H1 (cell line): ENCODE data around the gene ACBD6. TPM values are rescaled to one million over a fixed set of nuclear protein-coding genes. Genes with fewer than 3 reads are reported as not detected.

Experiments
- CTCF ChIA-PET: fragments of 300-600 bp; sonication (Branson Sonifier 250); formaldehyde crosslinking; loops from one replicate; lab custom pipeline; 2021; ENCODE audit not compliant: partially characterized antibody; lab: Charles Lee
- POLR2A ChIA-PET: fragments of 300-600 bp; sonication (Branson Sonifier 250); formaldehyde crosslinking; loops from one replicate; lab custom pipeline; 2021; ENCODE audit warnings: inconsistent platforms; ENCODE audit not compliant: partially characterized antibody; lab: Charles Lee
- DNase-seq, 2 experiments: peaks; one replicate each; pipeline versions ENCODE4 v3.0.0 to v3.0.0-alpha.2; 2010 to 2022; ENCODE audit warnings: low spot score in 2 of 2, low read depth in 1 of 2, mixed read lengths in 1 of 2
- FAIRE-seq: peaks from 2 replicates; lab custom pipeline; 2011; peaks lifted over from hg19 to GRCh38; lab: Jason Lieb, UNC
- H2AFZ ChIP-seq: 2 replicates; pipeline ENCODE4 v1.8.1; 2012; ENCODE audit warnings: low read length, inconsistent platforms
- H2AK5ac ChIP-seq: 2 replicates; pipeline ENCODE4 v1.6.1; 2013; ENCODE audit warnings: low read depth, low read length
- H2BK120ac ChIP-seq: replicated peaks from 2 replicates; pipeline ENCODE3; 2013; ENCODE audit warnings: low read depth, low read length, inconsistent platforms
- H2BK12ac ChIP-seq: 2 replicates; pipeline ENCODE4 v1.6.1; 2013; ENCODE audit warnings: low read depth, low read length
- H2BK15ac ChIP-seq: 2 replicates; pipeline ENCODE4 v1.6.1; 2013; ENCODE audit warnings: low read length
- H2BK20ac ChIP-seq: 2 replicates; pipeline ENCODE4 v1.6.1; 2013; ENCODE audit warnings: low read length
- H2BK5ac ChIP-seq: 2 replicates; pipeline ENCODE4 v1.6.1; 2013; ENCODE audit warnings: low read depth, low read length
- H3K14ac ChIP-seq: 2 replicates; pipeline ENCODE4 v1.6.1; 2013; ENCODE audit warnings: inconsistent platforms; ENCODE audit not compliant: insufficient read length
- H3K18ac ChIP-seq: 2 replicates; pipeline ENCODE4 v1.6.1; 2013; ENCODE audit warnings: low read length; ENCODE audit errors: extremely low read depth
- H3K23ac ChIP-seq: 2 replicates; pipeline ENCODE4 v1.6.1; 2013; ENCODE audit warnings: inconsistent platforms; ENCODE audit not compliant: insufficient read length
- H3K23me2 ChIP-seq: 2 replicates; pipeline ENCODE4 v1.6.1; 2013; ENCODE audit warnings: low read depth, low read length
- H3K27ac ChIP-seq: 2 replicates; pipeline ENCODE4 v1.6.1; 2011; ENCODE audit warnings: low read depth, low read length, inconsistent platforms
- H3K27me3 ChIP-seq, 4 experiments: replicated peaks in 1 of 4; 1 replicate in 1 of 4; 2 replicates in 3 of 4; pipeline versions ENCODE4 v1.6.1 to v1.8.1; 2011 to 2013; ENCODE audit warnings: low read length in 3 of 4, mild to moderate bottlenecking in 3 of 4, inconsistent platforms in 2 of 4, mixed read lengths in 2 of 4, moderate library complexity in 1 of 4; ENCODE audit not compliant: control insufficient read depth in 3 of 4, insufficient read depth in 3 of 4; ENCODE audit errors: extremely low read depth in 1 of 4
- H3K36me3 ChIP-seq, 4 experiments: 2 replicates each; pipeline versions ENCODE4 v1.6.1 to v1.8.1; 2011 to 2013; ENCODE audit warnings: mild to moderate bottlenecking in 4 of 4, low read length in 3 of 4, moderate library complexity in 2 of 4, control low read depth in 1 of 4, inconsistent platforms in 1 of 4; ENCODE audit not compliant: insufficient read depth in 4 of 4, control insufficient read depth in 2 of 4
- H3K4ac ChIP-seq: replicated peaks from 2 replicates; pipeline ENCODE3; 2013; ENCODE audit warnings: low read length, low read depth, mixed read lengths, inconsistent platforms; ENCODE audit not compliant: insufficient read length
- H3K4me1 ChIP-seq, 4 experiments: replicated peaks in 1 of 4; 1 replicate in 1 of 4; 2 replicates in 3 of 4; pipeline versions ENCODE4 v1.6.1 to v1.8.1; 2011 to 2013; ENCODE audit warnings: low read length in 3 of 4, inconsistent platforms in 2 of 4, mixed read lengths in 1 of 4; ENCODE audit not compliant: insufficient read depth in 4 of 4, control insufficient read depth in 3 of 4
- H3K4me2 ChIP-seq, 2 experiments: 2 replicates each; pipeline versions ENCODE4 v1.6.1 to v1.8.1; 2011 to 2013; ENCODE audit warnings: low read depth in 2 of 2, low read length in 2 of 2, control low read depth in 1 of 2, inconsistent platforms in 1 of 2, mild to moderate bottlenecking in 1 of 2; ENCODE audit not compliant: insufficient read depth in 1 of 2
- H3K4me3 ChIP-seq, 4 experiments: fragments of 200-600, 300-600 bp in 1 of 4; sonication (generic), shearing (Covaris generic), sonication (Bioruptor Twin) in 1 of 4; 2 replicates each; pipeline versions ENCODE4 v1.5.1 to v1.8.1; 2011 to 2016; ENCODE audit warnings: low read length in 4 of 4, low read depth in 3 of 4, control low read depth in 2 of 4, inconsistent platforms in 2 of 4, mild to moderate bottlenecking in 2 of 4, mixed read lengths in 1 of 4, moderate library complexity in 1 of 4; ENCODE audit not compliant: insufficient read depth in 2 of 4; ENCODE audit errors: extremely low read depth in 1 of 4
- H3K56ac ChIP-seq: replicated peaks from 2 replicates; pipeline ENCODE3; 2013; ENCODE audit warnings: low read depth, mild to moderate bottlenecking, mixed read lengths, low read length, inconsistent platforms; ENCODE audit not compliant: insufficient read length
- H3K79me1 ChIP-seq: 2 replicates; pipeline ENCODE4 v1.6.1; 2013; ENCODE audit warnings: low read depth, low read length, control low read depth
- H3K79me2 ChIP-seq, 2 experiments: 2 replicates each; pipeline versions ENCODE4 v1.6.1 to v1.8.1; 2012 to 2013; ENCODE audit warnings: low read length in 2 of 2, mild to moderate bottlenecking in 2 of 2, inconsistent platforms in 1 of 2; ENCODE audit not compliant: insufficient read depth in 2 of 2, control insufficient read depth in 1 of 2
- H3K9ac ChIP-seq, 4 experiments: replicated peaks in 1 of 4; 1 replicate in 1 of 4; 2 replicates in 3 of 4; pipeline versions ENCODE4 v1.6.1 to v1.8.1; 2011 to 2013; ENCODE audit warnings: low read depth in 3 of 4, low read length in 3 of 4, control low read depth in 2 of 4, mild to moderate bottlenecking in 2 of 4, moderate library complexity in 2 of 4, inconsistent platforms in 1 of 4; ENCODE audit errors: extremely low read depth in 1 of 4
- H3K9me3 ChIP-seq, 2 experiments: 2 replicates each; pipeline versions ENCODE4 v1.6.1 to v1.8.1; 2012 to 2013; ENCODE audit warnings: mild to moderate bottlenecking in 2 of 2, moderate library complexity in 2 of 2, control low read depth in 1 of 2, inconsistent platforms in 1 of 2, low read depth in 1 of 2, low read length in 1 of 2, mixed read lengths in 1 of 2; ENCODE audit not compliant: insufficient read depth in 2 of 2
- H4K20me1 ChIP-seq, 2 experiments: replicated peaks in 1 of 2; 2 replicates each; pipeline versions ENCODE3 to v1.8.1; 2011 to 2013; ENCODE audit warnings: inconsistent platforms in 2 of 2, low read length in 2 of 2, mild to moderate bottlenecking in 1 of 2; ENCODE audit not compliant: insufficient read depth in 2 of 2, control insufficient read depth in 1 of 2
- H4K5ac ChIP-seq: 2 replicates; pipeline ENCODE4 v1.6.1; 2013; ENCODE audit warnings: low read length, low read depth, mixed read lengths, inconsistent platforms; ENCODE audit not compliant: insufficient read length
- H4K8ac ChIP-seq: 2 replicates; pipeline ENCODE4 v1.8.0; 2013; ENCODE audit warnings: mild to moderate bottlenecking, moderate library complexity, low read length, inconsistent platforms; ENCODE audit not compliant: insufficient read depth; ENCODE audit errors: extremely low read depth
- H4K91ac ChIP-seq: replicated peaks from 2 replicates; pipeline ENCODE3; 2013; ENCODE audit warnings: low read length, mixed read lengths, inconsistent platforms; ENCODE audit not compliant: insufficient read length
- EGR1 ChIP-seq: IDR thresholded peaks from 2 replicates; pipeline ENCODE4 v1.6.1; 2011; ENCODE audit warnings: low read depth, low read length, borderline replicate concordance
- SIN3A ChIP-seq, 2 experiments: IDR thresholded peaks in 1 of 2; conservative IDR thresholded peaks in 1 of 2; 2 replicates each; pipeline ENCODE4 v1.6.1; 2011 to 2012; ENCODE audit warnings: low read length in 2 of 2, improper control_type of control experiment in 1 of 2, low read depth in 1 of 2, mild to moderate bottlenecking in 1 of 2
- WGBS, 2 experiments: shearing (Covaris generic) in 1 of 2; methylation state at CpG; one replicate each; pipeline versions ENCODE4 v1.1.6 to v1.1.7; 2013 to 2015; ENCODE audit warnings: low lambda C conversion rate in 2 of 2, mixed read lengths in 2 of 2, inconsistent platforms in 1 of 2, low coverage in 1 of 2, missing lambda C conversion rate in 1 of 2; ENCODE audit not compliant: insufficient replicate concordance in 2 of 2, insufficient coverage in 1 of 2, insufficient read length in 1 of 2; ENCODE audit errors: extremely low coverage in 1 of 2, missing lambda C conversion rate in 1 of 2; 5-methylcytosine and 5-hydroxymethylcytosine counted together
- polyA plus RNA-seq, 7 experiments: library from polyadenylated mRNA; depleted of rRNA in 3 of 7; stranded (reverse) in 5 of 7; unstranded in 2 of 7; fragments of >200 nt in 5 of 7; fragments of 200-250 nt in 2 of 7; gene quantifications; 1 replicate in 5 of 7; 2 replicates in 1 of 7; 4 replicates in 1 of 7; pipeline versions ENCODE4 v1.2.1 to v1.2.3, GENCODE V29; 2011 to 2013; ENCODE audit warnings: missing spikeins in 2 of 7, mixed read lengths in 2 of 7
- total RNA-seq: library from RNA; stranded (reverse); fragmentation: NEBNext Ultra II Directional; extraction: Animal tissue kit (Norgen Biotek cat#: 25700); gene quantifications from 2 replicates; pipeline ENCODE4 v1.2.1, GENCODE V29; 2021
- TF ChIP-seq, protein P1 (sequence below): IDR thresholded peaks from 2 replicates; pipeline ENCODE4 v1.6.1; 2012; ENCODE audit warnings: inconsistent platforms

Gene ACBD6
- total and polyA plus RNA-seq, 2 of the 8 experiments (the other 6 are each of a cell fraction or from before 2014, with no cell fraction given) = 52.0 to 67.7 TPM

DNA sequence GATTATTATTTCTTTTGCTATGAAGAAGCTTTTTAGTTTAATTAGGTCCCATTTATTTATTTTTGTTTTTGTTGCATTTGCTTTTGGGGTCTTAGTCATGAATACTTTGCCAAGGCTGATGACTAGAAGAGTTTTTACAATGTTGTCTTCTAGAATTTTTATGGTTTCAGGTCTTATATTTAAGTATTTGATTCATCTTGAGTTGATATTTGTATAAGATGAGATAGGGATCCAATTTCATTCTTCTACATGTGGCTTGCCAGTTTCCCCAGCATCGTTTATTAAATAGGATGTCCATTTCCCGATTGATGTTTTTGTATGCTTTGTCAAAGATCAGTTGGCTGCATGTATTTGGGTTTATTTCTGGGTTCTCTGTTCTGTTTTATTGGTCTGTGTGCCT, 8.5 kb upstream of the ACBD6 start:
- H2AK5ac ChIP-seq = no peak overlapping the region
- no peak overlapping the region for H3K18ac ChIP-seq
- CTCF ChIA-PET = interaction anchor here (0.6 to 0.7 kb wide), 2 partner anchors 12 to 125 kb away, joined by 3 to 4 read pairs; no protein-coding TSS in a partner anchor
- WGBS, 2 experiments = 90% methylated on average over 2 of the region's 2 CpGs; no CpG with 5 or more reads in 1 of the 2 experiments
- FAIRE-seq (no peak), DNase-seq (no peak)
- no peak overlapping the region for H3K56ac ChIP-seq
- H4K5ac ChIP-seq = no peak overlapping the region
- no peak overlapping the region for H2BK120ac ChIP-seq
- H2BK12ac ChIP-seq = no peak overlapping the region
- no peaks in the 10 kb centered on the region for H3K79me2 ChIP-seq
- H3K23ac ChIP-seq = no peak overlapping the region
- no peak overlapping the region for H3K4me2 ChIP-seq
- no peak overlapping the region for H3K4me3 ChIP-seq
- no peak overlapping the region for H3K9ac ChIP-seq
- no peak overlapping the region for H3K4ac ChIP-seq
- H2BK20ac ChIP-seq = no peak overlapping the region
- H2BK15ac ChIP-seq = no peak overlapping the region
- H4K8ac ChIP-seq = no peak overlapping the region
- no peak overlapping the region for H2BK5ac ChIP-seq
- peaks cover 0 to 3% (median 0%) of the 10 kb centered on the region in 4 experiments; a peak in 1 of 7 replicates for H3K4me1 ChIP-seq
- H3K14ac ChIP-seq = no peak overlapping the region
- H4K91ac ChIP-seq = no peak overlapping the region
- peaks cover 0 to 3% (median 0%) of the 10 kb centered on the region in 4 experiments; a peak in 1 of 8 replicates for H3K36me3 ChIP-seq
- H3K27ac ChIP-seq = no peak overlapping the region
- no peaks in the 10 kb centered on the region for H3K27me3 ChIP-seq
- no peak overlapping the region for H2AFZ ChIP-seq
- POLR2A ChIA-PET = no interaction called here
- H3K9me3 ChIP-seq = peaks cover 13 to 18% of the 10 kb centered on the region in 2 experiments
- no peaks in the 10 kb centered on the region for H3K79me1 ChIP-seq
- H4K20me1 ChIP-seq = no peaks in the 10 kb centered on the region
- H3K23me2 ChIP-seq = no peaks in the 10 kb centered on the region
- TF ChIP-seq EGR1 (no peak), SIN3A (conservative IDR thresholded peaks at IDR 0.05 in 1 of 2, IDR thresholded peaks at IDR 0.05 in 1 of 2; ENCODE audit: low read depth in 1 of 2, low read length in 2 of 2) (no peak)
- TF ChIP-seq, protein P1, sequence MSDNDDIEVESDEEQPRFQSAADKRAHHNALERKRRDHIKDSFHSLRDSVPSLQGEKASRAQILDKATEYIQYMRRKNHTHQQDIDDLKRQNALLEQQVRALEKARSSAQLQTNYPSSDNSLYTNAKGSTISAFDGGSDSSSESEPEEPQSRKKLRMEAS = no peak
